GM12865 (cell line): ENCODE measurements around the gene PRRT1B.

Experiments
- DNase-seq: peaks from one replicate; pipeline ENCODE4 v3.0.0; 2010; ENCODE audit warnings: low read depth
- H3K4me3 ChIP-seq: 2 replicates; pipeline ENCODE4 v1.5.1; 2011; ENCODE audit warnings: mild to moderate bottlenecking, low read depth, low read length, control low read depth
- CTCF ChIP-seq: IDR thresholded peaks from 2 replicates; pipeline ENCODE4 v1.5.1; 2011; ENCODE audit warnings: low read length, control low read depth, low read depth, inconsistent platforms; ENCODE audit not compliant: insufficient read depth; ENCODE audit errors: missing control alignments

PRRT1B gene

GRCh38 chr9:131607591-131607990 is 62.3 kb downstream of the PRRT1B start:
- no peak for DNase-seq
- no peak for TF ChIP-seq CTCF
- no peak overlapping the region for H3K4me3 ChIP-seq

GRCh38 chr9:131608493-131609037 is 63.2 kb downstream of the PRRT1B start:
- no peak for TF ChIP-seq CTCF
- no peak overlapping the region for H3K4me3 ChIP-seq
- no peak for DNase-seq
